HK-2 (cell line): ENCODE results near the gene NPAS3.

Experiments used
- DNase-seq: peaks from one replicate; pipeline ENCODE4 v3.0.0-alpha.2; 2018; ENCODE audit not compliant: unreplicated experiment

NPAS3 gene

DNA sequence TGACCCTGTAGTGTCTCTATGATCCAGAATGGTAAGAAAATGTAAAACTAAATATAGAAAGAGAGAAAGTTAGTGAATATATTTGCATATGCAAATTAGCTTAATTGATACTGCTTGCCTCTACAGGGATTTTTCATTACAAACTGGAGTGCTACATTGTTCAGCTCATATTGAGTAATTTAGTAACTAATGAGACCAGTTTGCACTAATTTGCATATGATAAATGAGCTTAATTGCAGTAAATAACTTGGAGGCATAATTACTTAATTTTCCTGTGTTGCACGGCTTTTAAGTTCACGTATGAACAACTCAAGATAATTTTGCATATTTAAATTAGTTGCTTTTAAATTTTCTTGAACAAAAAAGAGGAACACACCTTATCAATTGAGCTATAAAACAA, 436.5 kb downstream of the NPAS3 start:
- no peak for DNase-seq

DNA sequence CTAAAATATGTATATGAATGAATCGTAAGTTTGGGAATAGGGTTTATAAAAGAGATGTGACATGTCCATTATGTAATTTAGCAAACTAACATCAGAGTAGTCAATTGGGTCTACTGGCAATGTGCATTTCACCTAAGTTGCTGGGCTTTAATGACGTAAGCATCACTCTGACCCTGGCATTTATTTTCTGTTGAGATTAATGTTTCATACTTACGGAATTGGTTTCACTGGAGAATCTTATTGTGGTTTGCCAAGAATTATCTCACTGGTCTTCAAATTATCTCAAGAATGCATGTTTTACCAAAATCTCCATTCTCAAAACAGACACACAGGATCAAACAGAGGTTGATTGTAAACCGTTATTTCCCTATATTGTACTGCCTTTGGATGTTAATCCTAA, 437.1 kb downstream of the NPAS3 start:
- no peak for DNase-seq

DNA sequence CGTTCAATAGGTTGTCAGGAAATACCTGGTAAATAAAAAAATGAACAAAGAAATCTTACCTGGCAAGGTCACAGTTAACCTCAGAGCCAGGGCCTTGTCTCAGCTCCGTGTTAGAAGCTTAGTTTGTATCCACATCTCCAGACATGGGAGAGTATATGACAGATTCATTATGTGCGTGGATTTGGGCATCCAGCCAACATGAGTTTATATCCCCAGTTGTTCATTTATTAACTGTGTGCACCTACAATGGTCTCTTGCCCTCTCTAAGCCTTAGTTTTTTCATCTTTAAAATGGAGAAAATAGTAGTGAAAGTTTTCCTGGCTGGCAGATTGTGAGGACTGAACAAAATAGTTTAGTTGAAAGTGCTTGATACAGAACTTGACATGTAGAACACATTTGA, 437.8 kb downstream of the NPAS3 start:
- DNase-seq, result no peak

DNA sequence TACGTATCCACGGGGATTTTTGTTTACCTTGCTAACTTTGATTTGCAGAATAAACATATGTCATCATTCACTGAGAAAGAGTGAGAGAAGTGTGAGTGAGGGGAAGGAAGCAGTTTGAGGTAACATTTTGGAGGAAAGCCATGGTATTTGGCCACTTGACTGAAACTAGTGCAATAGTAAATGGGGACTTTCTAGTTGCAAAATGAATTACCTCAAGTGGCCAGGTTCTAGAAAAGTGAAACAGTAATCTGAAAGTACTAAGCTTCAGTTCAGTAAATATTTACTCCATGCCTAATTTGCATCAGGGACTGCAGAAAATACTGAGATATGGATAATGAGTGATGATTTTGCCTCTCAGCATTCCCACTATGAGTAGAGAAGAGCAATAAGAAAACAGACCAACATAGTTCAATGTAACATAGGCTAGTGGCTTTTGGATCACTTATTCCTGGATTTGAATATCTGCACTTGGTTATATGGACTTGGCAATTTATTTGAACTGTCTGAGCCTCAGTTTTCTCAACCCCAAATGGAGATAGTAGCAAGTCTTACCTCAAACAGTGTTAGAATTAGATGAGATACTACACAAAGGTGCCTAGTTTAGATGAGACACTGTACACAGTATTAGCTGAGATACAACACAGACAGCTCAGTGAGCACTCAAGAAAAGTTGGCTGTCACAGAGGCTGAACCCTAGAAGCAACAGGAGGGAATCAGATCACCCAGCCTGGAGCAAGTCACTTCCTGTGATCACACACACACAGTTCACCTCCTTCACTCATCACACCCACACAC, 439.1 kb downstream of the NPAS3 start:
- no peak for DNase-seq

DNA sequence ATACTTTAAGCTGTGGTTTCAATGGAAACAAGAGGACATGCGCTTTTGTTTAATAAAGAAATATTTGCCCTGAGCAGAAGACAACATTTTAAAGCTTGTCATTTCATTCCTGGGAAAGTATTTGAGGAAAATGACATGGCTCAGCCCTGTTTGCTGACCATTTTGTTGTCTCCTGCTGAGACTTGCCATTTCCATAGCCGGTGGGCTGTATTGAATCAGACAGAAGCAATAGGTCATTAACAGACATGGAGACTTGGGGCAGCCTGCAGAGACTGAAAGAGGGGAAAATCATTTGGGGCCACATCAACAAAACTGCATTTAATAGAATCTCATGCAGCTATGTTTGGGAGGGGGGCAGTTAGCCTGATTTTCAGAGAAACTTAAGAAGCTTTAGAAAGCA, 443.0 kb downstream of the NPAS3 start:
- DNase-seq, result no peak

DNA sequence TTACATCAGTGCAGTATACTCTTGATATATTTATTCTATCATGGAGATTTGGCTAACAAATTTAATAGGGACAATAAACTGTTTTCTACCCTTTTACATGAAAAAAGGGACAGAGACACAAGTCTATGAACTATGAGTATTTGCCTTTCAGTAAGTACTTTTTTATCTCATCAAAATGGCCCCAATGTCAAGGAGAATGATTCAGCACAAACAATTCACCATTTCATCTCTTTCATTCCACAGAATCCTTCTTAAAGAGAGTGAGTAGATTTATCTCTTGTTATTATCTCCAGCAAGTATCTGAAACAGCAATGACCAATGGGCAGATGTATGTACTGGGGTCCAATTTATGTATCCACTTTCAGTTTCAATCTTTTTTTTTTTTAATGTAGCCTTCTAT, 447.5 kb downstream of the NPAS3 start:
- DNase-seq, result no peak

DNA sequence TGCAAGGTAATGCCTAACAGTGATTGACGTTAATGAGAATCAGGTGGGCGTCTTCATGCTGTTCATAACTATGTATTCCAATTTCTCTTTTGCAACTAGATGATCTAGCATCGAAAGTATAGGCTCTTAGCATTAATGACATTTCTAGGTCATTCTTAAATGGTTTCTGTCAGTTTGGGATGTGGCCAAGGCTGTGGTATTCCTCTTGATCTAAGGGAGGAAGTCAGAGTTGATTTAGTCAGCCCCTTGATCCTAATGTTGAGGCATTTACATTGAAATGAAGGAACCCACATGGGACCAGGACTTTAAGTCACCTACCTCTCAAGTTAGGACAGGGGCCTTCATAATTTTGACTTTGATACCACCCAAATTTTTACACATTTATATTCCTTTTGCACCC, 448.1 kb downstream of the NPAS3 start:
- no peak for DNase-seq

DNA sequence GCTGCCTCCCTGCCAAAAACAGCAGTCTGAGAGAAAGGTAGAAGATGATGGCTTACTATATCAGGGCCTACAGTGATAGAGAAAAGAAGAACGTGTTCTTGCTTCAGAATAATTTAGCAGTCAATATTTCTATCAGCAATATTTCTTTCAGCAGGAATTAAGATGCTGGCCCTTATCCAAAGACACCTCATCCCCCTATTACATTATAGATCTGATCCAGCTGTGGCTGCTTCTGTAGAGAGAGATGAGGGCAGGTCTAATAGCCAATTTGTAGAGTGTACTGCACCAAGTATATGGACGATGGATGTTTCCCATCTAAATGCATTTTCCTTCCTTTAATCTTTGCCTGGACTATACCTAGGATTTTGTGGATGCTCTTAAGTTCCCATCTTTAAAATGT, 451.7 kb downstream of the NPAS3 start:
- no peak for DNase-seq

DNA sequence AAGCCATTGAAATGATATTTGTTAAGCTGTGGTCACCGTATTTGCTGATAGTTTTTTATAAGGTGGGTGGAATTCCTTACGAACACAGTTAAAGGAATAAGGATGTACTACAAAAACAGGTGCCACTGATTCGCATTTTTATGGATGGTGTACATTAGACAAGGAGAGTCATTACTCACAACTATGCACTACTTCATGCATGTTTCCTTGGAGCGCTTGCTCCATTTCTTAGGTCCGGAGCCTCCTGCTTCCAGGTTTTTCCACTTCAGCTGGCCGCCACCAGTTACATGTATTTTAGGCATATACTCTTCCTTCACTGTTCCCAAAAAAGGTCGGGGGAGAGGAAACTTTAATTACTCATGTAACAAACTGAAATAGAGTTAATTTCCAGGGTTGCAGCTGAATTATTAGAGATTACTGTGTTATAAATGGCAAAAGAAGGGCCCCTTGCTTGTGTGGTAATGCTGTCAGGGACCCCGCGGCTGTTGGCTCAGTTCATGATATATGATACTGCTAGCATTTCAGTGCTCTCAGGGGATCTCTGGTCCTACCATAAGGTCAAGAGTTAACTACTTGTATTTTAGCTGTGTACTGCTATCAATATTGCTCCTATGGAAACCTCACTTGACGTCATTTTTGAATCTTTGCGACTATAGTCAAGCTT, 454.7 kb downstream of the NPAS3 start:
- no peak for DNase-seq

DNA sequence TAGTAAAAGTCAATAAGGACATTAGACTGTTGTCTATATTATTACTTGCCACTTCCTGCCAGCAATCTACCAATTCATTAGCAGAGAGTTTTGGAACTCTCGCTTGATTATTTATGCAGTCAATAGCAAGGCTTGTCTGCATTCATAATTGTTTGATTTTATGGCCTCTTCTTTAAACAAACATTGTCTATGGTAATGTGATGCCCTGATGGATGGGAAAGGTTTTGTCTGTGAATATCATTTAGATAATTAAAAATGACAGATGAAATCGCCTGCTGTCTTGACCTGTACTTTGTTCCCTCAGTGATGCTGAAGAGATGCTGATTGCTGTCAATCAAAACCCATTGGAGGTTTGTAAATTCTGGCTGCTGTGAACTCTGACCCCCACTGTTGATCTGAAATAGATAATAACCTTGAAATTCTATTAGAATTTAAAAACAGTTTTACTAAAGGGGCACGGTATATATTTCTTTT, 455.3 kb downstream of the NPAS3 start:
- no peak for DNase-seq

DNA sequence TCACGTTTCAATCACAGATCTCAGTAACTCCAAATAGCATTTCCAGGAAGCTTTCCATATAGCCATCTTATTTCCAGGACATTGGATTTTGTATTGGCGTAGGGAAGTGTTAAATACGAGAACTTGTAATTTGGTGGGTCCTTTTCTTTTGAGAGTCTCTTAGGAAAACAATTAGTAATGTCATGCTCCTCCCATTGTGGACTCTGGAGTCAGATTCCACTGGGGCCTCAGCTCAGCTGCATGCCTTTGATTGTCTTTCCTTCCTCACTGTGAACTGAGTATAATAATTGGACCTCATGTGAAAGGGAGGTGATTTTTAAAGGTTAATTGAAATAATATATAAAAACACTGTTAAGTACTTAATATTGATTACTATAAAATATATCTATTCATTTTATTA, 462.6 kb downstream of the NPAS3 start:
- DNase-seq, result no peak

DNA sequence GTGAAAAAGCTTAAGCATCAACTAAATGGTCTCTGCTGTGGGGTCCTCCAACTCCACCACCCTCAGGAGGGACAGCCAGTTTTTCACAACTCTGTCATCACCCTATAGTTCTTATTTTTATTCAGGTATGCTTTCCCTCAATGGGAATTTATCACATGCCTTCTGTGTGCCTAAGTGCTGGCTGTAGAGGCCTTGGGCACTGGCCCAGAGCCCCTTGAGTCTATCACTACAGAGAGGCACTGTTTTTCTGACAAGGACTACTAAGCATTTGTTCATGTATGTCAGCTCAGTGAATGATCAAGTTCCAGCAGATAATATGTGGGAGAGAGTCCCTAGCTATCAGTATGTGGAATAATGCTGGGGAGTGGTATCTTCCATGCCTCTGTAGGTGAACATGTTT, 463.9 kb downstream of the NPAS3 start:
- no peak for DNase-seq

DNA sequence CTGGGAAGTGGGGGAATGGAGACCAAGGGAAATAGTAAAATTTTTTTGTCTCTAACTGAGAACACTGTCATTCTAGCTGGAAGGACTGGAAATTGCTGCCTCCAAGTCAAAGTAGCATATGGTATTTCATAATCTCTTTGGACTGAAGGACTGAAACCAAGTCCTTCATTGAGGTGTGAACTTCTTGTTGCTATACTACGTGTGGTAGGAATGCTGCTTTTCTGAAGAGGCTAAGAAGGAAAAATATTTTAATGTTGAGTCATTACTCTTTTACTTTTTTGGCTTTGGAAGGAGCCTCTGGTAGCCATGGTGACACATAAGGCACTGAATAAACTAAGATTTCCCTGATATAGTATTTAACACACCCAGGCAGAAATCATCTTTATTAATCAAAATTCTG, 465.4 kb downstream of the NPAS3 start:
- DNase-seq, result no peak

DNA sequence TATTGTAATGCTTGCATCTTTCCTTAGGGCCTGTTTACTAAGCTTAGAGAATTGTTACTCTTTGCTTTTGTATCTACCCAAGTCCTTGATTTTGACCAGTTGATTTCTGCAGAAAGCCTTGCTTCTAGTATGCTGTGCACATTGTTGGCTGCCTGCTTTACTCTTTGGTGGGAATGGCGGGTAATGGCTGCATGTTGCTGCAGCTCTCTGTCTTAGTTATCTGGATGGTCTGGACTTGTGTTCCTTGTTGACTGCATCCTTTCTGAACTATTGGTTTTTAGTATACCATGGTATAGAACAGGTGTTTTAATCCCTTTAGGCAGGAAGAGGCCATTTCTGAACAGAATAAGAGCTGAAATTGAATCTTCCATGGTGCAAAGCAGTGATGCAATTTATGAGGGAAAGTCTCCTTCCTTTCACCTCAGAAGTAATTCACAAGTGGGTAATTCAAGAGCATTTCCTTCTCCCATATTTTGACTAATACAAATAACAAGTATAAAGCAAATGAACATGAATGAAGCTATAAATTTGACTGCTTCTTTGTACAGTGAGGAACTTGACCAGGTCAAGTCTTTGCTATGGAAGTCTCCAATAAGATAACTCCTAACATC, 466.4 kb downstream of the NPAS3 start:
- no peak for DNase-seq

DNA sequence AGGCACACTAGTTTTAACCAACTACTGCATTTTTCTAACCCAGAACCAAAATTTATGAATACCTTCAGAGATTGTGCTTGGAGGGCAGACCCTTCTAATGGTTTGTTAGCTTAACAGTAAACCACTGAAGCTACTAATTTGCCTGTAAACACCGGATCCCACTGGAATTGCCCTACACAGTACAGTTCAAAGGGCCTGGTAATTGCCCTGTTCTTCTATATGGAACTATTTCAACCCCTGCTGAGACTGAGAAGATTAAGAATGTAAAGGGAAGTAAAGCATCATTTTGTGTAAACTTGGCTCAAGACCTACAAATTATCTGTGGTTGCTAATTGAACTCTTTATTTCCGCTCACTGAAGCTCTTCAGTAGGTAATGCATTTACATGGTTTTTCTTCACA, 468.1 kb downstream of the NPAS3 start:
- no peak for DNase-seq

DNA sequence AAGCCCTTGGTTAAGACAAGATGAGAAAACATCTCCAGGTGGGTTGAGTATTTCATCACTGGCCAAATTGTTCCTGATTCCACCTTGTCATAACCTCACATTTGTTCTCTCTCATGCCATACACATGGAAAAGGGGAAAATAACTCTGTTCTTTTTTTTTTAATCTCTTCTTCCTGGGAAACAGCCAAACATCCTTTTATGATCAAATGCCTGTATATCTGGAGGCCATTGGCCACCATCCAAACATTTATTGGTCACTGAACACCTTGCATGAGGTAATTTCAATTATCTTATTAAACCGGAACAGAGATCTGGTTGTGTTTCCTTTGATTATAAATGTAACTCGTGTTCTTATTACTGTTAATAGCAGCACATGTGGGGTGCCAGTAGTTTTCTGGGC, 469.6 kb downstream of the NPAS3 start:
- no peak for DNase-seq

DNA sequence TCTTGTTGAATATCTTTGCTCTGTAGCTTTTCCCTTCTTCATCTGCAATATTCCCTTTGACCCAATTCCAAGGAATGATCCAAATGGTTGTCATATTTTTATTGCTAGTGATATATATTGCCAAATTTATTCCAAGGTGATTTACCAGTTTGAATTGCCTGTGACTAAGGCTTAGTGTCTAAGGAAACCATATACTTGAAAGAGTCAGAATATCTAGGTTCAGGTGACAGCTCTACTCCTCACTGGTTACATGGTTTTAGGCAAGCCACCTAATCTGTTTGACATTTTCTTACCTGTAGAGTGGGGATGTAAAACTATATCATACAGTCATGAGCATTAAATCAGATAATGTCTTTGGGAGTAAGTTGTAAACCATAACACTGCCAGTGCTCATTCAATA, 473.8 kb downstream of the NPAS3 start:
- DNase-seq, result no peak

DNA sequence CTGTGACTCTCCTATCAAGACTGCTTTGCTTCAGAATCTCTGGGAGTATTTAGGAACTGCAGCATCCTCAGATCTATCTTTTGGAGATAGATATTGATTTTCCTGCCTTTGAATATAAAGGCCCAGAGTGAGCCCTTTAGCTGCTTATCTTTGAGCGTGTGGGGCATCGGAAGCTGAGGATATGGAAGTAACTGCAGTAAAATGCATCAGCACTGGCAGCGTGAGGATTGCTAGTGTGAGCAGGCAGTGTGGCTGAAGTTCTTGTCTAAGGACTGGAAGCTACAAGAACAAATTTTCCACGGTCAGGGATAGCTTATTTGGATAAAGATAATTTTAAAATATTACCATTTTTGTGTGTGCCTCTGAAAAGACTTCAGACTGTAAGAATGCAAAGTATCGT, 474.7 kb downstream of the NPAS3 start:
- no peak for DNase-seq

DNA sequence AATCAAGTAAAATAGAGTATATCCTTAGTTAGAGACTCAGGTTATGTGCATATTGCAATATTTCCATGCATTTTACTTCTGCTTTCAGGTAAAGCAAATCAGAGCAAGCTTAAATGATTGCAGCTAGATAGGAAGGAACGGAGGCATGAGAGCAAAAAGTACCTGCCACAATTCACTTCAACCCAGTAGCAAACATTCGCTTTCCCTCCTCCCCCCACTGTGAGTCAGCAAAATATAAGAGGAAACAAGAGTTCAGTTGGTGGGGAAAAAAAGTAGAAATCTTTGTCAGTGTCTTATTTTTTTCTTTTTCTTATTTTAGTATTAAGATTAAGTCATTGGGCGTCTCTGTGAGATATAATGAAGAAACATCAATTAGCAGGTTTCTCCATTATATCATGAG, 475.4 kb downstream of the NPAS3 start:
- DNase-seq, result no peak

DNA sequence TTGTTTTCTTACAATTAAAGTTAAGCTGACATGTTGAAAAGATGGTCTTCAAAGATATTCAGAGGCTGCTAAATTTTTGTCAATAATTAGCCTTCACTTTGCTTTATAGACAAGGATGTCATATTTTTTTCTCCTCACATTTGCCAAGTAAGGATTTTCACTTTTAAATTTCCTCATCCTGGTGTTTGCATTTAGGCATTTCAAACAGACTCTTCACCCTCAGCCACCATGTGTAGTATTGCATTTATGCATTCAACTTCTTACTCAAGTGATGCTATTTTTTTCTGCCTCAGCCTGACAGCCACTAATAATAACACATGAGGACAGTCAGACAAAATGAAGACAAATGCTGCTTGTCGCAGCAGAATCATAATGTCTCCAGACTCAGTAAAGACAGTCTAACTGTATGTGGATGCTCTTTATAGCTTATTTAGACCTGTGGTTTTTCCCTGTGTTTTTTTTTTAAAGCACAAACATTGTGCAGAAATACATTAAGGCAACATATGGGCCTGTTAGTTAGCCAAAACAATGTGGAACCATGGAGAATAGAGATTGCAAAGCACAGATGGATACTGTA, 481.5 kb downstream of the NPAS3 start:
- DNase-seq, result no peak

DNA sequence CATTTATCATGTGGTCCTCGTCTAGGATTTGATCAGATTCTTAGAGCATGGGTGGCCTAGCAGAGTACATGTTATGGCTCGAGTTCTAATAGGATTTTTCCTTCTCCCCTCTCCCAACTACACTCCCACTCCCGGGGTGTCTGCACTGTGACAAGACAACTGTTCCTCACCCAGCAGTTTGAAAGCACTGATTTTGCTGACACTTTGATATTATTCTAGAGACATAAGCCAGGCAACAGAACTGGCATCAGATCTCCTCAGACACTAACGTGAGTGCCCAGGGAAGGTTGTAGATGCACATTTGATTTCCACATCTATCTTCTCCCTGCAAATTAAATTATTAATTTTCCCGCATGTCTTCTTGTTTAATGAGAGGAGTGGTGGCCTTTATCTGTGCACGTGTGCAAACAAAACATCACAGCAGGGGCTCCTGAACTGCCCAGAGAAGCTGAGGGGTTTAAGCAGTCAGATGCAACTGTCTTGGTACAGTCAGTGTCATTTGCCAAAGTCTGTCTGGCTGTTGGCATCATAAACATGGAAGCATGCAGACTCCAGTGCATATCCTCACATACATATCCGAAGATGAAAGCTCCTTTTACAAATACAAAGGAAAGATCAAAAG, 491.8 kb downstream of the NPAS3 start:
- no peak for DNase-seq

DNA sequence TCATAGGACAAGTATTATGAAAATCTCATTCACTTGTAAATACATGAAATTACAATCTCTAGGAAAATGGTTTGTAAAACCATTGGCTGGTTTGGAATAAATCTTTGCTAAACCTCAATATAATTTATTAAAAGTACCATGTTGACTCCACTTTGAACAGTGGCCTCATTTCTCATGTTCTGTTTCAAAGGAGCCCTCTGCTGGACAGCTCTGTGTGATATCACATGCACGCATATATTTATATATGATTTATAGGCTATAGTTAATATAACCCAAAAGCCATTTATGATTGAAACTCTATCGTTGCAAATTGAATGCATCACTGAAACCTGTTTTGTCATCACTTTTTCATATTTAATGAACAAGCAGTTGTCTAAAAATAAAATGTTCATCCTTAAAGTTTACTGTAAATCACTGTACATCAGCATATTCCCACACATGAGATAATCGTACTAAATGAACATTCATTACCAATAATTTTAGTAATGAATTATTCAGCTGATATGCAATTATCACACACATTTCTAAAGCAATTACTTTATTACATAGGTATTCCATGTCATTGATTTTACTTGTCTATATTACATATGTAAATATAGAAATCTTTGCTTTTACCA, 493.8 kb downstream of the NPAS3 start:
- no peak for DNase-seq
